H9 (cell line): ENCODE results near the gene LPAR3. TPM values are rescaled to one million over a fixed set of nuclear protein-coding genes. Genes with fewer than 3 reads are reported as not detected.

Experiments
- DNase-seq: peaks from one replicate; pipeline ENCODE4 v3.0.0-alpha.2; 2017
- H2AFZ ChIP-seq: one replicate; pipeline ENCODE4 v1.6.1; 2013; ENCODE audit warnings: mild to moderate bottlenecking, low read length, control low read depth, moderate library complexity
- H2AK5ac ChIP-seq: 2 replicates; pipeline ENCODE4 v1.6.1; 2013; ENCODE audit warnings: low read length, control low read depth, mixed read lengths; ENCODE audit not compliant: insufficient read length
- H2BK120ac ChIP-seq: one replicate; pipeline ENCODE4 v1.6.1; 2013; ENCODE audit warnings: low read depth, mild to moderate bottlenecking, low read length, control low read depth, inconsistent platforms; ENCODE audit not compliant: poor library complexity, severe bottlenecking
- H2BK12ac ChIP-seq: 2 replicates; pipeline ENCODE4 v1.6.1; 2013; ENCODE audit warnings: low read length, control low read depth, mixed read lengths, low read depth; ENCODE audit not compliant: insufficient read length
- H2BK15ac ChIP-seq: 2 replicates; pipeline ENCODE4 v1.6.1; 2013; ENCODE audit warnings: low read depth, low read length, control low read depth
- H2BK20ac ChIP-seq: one replicate; pipeline ENCODE4 v1.6.1; 2013; ENCODE audit warnings: low read depth, mild to moderate bottlenecking, low read length, control low read depth, inconsistent platforms; ENCODE audit not compliant: poor library complexity, severe bottlenecking
- H2BK5ac ChIP-seq: 2 replicates; pipeline ENCODE4 v1.6.1; 2013; ENCODE audit warnings: low read length, control low read depth, mixed read lengths; ENCODE audit not compliant: insufficient read length
- H3K14ac ChIP-seq: 2 replicates; pipeline ENCODE4 v1.6.1; 2013; ENCODE audit warnings: low read length, control low read depth; ENCODE audit not compliant: insufficient read depth
- H3K18ac ChIP-seq: 2 replicates; pipeline ENCODE4 v1.6.1; 2013; ENCODE audit warnings: low read depth, mild to moderate bottlenecking, mixed read lengths, low read length, control low read depth; ENCODE audit not compliant: insufficient read length
- H3K23ac ChIP-seq: 2 replicates; pipeline ENCODE4 v1.6.1; 2013; ENCODE audit warnings: low read length, control low read depth, mixed read lengths, low read depth; ENCODE audit not compliant: insufficient read length
- H3K23me2 ChIP-seq: 2 replicates; pipeline ENCODE4 v1.6.1; 2013; ENCODE audit warnings: low read depth, mild to moderate bottlenecking, mixed read lengths, low read length, control low read depth; ENCODE audit not compliant: insufficient read length, poor library complexity, severe bottlenecking
- H3K27ac ChIP-seq: 2 replicates; pipeline ENCODE4 v1.5.1; 2013; ENCODE audit warnings: low read length, control low read depth, mixed read lengths, low read depth; ENCODE audit not compliant: insufficient read length
- H3K27me3 ChIP-seq: 2 replicates; pipeline ENCODE4 v1.6.1; 2013; ENCODE audit warnings: low read length, control low read depth, inconsistent platforms; ENCODE audit not compliant: insufficient read depth
- H3K4ac ChIP-seq: 2 replicates; pipeline ENCODE4 v1.6.1; 2013; ENCODE audit warnings: low read depth, mild to moderate bottlenecking, control low read depth, inconsistent platforms, low read length, moderate library complexity
- H3K4me1 ChIP-seq: 2 replicates; pipeline ENCODE4 v1.6.1; 2013; ENCODE audit warnings: low read length, control low read depth, inconsistent platforms; ENCODE audit not compliant: insufficient read depth
- H3K4me2 ChIP-seq: 2 replicates; pipeline ENCODE4 v1.6.1; 2013; ENCODE audit warnings: low read length, control low read depth, mixed read lengths; ENCODE audit not compliant: insufficient read length, insufficient read depth
- H3K56ac ChIP-seq: 2 replicates; pipeline ENCODE4 v1.6.1; 2013; ENCODE audit warnings: low read depth, mild to moderate bottlenecking, mixed read lengths, low read length, control low read depth; ENCODE audit not compliant: insufficient read length
- H3K79me1 ChIP-seq: 2 replicates; pipeline ENCODE4 v1.6.1; 2013; ENCODE audit warnings: low read depth, mild to moderate bottlenecking, moderate library complexity, low read length, control low read depth, inconsistent platforms; ENCODE audit not compliant: insufficient read depth, poor library complexity, severe bottlenecking
- H3K79me2 ChIP-seq: 2 replicates; pipeline ENCODE4 v1.6.1; 2013; ENCODE audit warnings: low read length, control low read depth, inconsistent platforms; ENCODE audit not compliant: insufficient read depth
- H3K9ac ChIP-seq: 2 replicates; pipeline ENCODE4 v1.6.1; 2013; ENCODE audit warnings: low read length, control low read depth, mixed read lengths; ENCODE audit not compliant: insufficient read length; ENCODE audit errors: extremely low read depth
- H3K9me3 ChIP-seq: one replicate; pipeline ENCODE4 v1.6.1; 2013; ENCODE audit warnings: low read depth, low read length, inconsistent platforms; ENCODE audit not compliant: control insufficient read depth
- H3T11ph ChIP-seq: one replicate; pipeline ENCODE4 v1.6.1; 2013; ENCODE audit warnings: mild to moderate bottlenecking, low read length, control low read depth, inconsistent platforms
- H4K20me1 ChIP-seq: one replicate; pipeline ENCODE4 v1.6.1; 2013; ENCODE audit not compliant: control insufficient read depth, insufficient read length, insufficient read depth
- H4K5ac ChIP-seq: 2 replicates; pipeline ENCODE4 v1.6.1; 2013; ENCODE audit warnings: low read depth, mild to moderate bottlenecking, mixed read lengths, low read length, control low read depth; ENCODE audit not compliant: insufficient read length
- H4K8ac ChIP-seq: replicated peaks from 2 replicates; pipeline ENCODE4 v1.6.1; 2013; ENCODE audit warnings: low read length, control low read depth, mixed read lengths, low read depth; ENCODE audit not compliant: insufficient read length
- H4K91ac ChIP-seq: 2 replicates; pipeline ENCODE4 v1.6.1; 2013; ENCODE audit warnings: low read depth, mild to moderate bottlenecking, moderate library complexity, mixed read lengths, low read length, control low read depth; ENCODE audit not compliant: insufficient read length
- H3K27ac Mint-ChIP-seq, 3 experiments: 2 replicates in 2 of 3; 3 replicates in 1 of 3; pipeline ENCODE4 v1.8.0; 2020 to 2021; ENCODE audit warnings: mixed read lengths in 3 of 3, mild to moderate bottlenecking in 1 of 3, moderate library complexity in 1 of 3
- H3K27me3 Mint-ChIP-seq: 2 replicates; pipeline ENCODE4 v1.8.0; 2021; ENCODE audit warnings: low read depth, mild to moderate bottlenecking, moderate library complexity, mixed read lengths
- H3K36me3 Mint-ChIP-seq, 3 experiments: 2 replicates in 2 of 3; 3 replicates in 1 of 3; pipeline ENCODE4 v1.8.0; 2020 to 2021; ENCODE audit warnings: low read depth in 3 of 3, mixed read lengths in 3 of 3; ENCODE audit not compliant: insufficient read depth in 1 of 3
- H3K4me1 Mint-ChIP-seq, 2 experiments: 2 replicates each; pipeline ENCODE4 v1.8.0; 2020; ENCODE audit warnings: mixed read lengths in 2 of 2
- H3K4me3 Mint-ChIP-seq, 2 experiments: 2 replicates in 1 of 2; 3 replicates in 1 of 2; pipeline ENCODE4 v1.8.0; 2020 to 2021; ENCODE audit warnings: mild to moderate bottlenecking in 2 of 2, mixed read lengths in 2 of 2, moderate library complexity in 1 of 2
- H3K9me3 Mint-ChIP-seq, 2 experiments: 2 replicates in 1 of 2; 3 replicates in 1 of 2; pipeline ENCODE4 v1.8.0; 2020; ENCODE audit warnings: mild to moderate bottlenecking in 2 of 2, mixed read lengths in 2 of 2, moderate library complexity in 1 of 2
- WGBS: extraction: QIAGEN DNeasy Blood & Tissue Kit; methylation state at CpG from one replicate; pipeline ENCODE4 v1.1.7; 2013; ENCODE audit warnings: missing lambda C conversion rate, low lambda C conversion rate, mixed read lengths; ENCODE audit not compliant: insufficient read length; ENCODE audit errors: extremely low coverage; 5-methylcytosine and 5-hydroxymethylcytosine counted together
- total RNA-seq: library from RNA; stranded (reverse); gene quantifications from 2 replicates; pipeline ENCODE4 v1.2.1, GENCODE V29; 2021
- TF ChIP-seq, protein P1 (sequence below): fragments of 200-600 bp; sonication (generic); conservative IDR thresholded peaks from 3 replicates; pipeline ENCODE4 v1.8.0; 2021; ENCODE audit warnings: antibody characterized with exemption, mild to moderate bottlenecking

The LPAR3 gene
- total RNA-seq, 1 experiment from 2014 or later, result 3.0 TPM

DNA sequence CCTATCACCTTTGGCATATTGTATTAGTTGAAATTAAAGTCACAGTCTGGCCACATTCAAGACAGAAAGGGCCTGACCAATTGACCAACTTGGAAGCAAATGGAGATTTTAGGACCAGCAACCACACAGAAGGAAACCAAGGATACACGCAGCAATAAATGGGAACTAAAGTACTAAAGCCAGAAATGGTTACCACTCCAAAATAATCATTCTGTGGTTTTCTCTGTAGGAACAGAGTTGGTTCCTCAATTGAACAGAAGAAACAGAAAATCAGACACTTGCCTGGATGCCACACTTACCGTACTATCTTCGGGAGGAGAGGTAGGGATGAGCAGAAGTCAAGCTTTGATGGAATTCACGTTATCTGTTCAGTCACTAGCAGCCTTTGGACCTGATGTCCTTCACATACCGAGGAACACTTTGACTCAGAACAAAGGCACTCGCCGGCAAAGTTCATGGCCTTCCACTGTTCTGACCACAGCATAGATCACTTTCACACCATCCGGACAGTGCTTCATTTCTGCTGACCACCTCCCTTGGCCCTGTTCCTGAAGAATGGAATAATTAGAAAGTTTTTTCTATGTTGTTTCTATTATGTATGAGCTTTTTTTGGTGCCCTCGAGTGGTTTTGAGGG is 96.9 kb downstream of the LPAR3 start:
- H2BK12ac ChIP-seq, result no peak overlapping the region
- H3K79me1 ChIP-seq, result no peaks in the 10 kb centered on the region
- Mint-ChIP-seq H3K4me3 (no peak overlapping the region), H3K36me3 (peaks cover 0 to 6% (median 2%) of the 10 kb centered on the region in 3 experiments; a peak in 4 of 7 replicates), H3K4me1 (no peaks in the 10 kb centered on the region), H3K27me3 (peaks cover 2% of the 10 kb centered on the region; the same call in 1 of the 2 replicates), H3K27ac (no peak overlapping the region), H3K9me3 (peaks cover 5 to 6% of the 10 kb centered on the region in 2 experiments; a peak in 4 of 5 replicates)
- H2BK120ac ChIP-seq, result no peak overlapping the region
- H4K5ac ChIP-seq, result no peak overlapping the region
- DNase-seq, result no peak
- H2BK5ac ChIP-seq, result no peak overlapping the region
- WGBS, result no CpG with 5 or more reads among the region's 9 CpGs
- no peak overlapping the region for H2BK15ac ChIP-seq
- H3K27me3 ChIP-seq, result no peaks in the 10 kb centered on the region
- no peak overlapping the region for H2BK20ac ChIP-seq
- no peak overlapping the region for H4K8ac ChIP-seq
- no peak overlapping the region for H3K18ac ChIP-seq
- H4K91ac ChIP-seq, result no peak overlapping the region
- no peak overlapping the region for H3K9ac ChIP-seq
- TF ChIP-seq, protein P1, sequence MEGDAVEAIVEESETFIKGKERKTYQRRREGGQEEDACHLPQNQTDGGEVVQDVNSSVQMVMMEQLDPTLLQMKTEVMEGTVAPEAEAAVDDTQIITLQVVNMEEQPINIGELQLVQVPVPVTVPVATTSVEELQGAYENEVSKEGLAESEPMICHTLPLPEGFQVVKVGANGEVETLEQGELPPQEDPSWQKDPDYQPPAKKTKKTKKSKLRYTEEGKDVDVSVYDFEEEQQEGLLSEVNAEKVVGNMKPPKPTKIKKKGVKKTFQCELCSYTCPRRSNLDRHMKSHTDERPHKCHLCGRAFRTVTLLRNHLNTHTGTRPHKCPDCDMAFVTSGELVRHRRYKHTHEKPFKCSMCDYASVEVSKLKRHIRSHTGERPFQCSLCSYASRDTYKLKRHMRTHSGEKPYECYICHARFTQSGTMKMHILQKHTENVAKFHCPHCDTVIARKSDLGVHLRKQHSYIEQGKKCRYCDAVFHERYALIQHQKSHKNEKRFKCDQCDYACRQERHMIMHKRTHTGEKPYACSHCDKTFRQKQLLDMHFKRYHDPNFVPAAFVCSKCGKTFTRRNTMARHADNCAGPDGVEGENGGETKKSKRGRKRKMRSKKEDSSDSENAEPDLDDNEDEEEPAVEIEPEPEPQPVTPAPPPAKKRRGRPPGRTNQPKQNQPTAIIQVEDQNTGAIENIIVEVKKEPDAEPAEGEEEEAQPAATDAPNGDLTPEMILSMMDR, result no peak
- H3K9me3 ChIP-seq, result no peaks in the 10 kb centered on the region
- H3K27ac ChIP-seq, result no peak overlapping the region
- H2AFZ ChIP-seq, result no peak overlapping the region
- H3K14ac ChIP-seq, result no peak overlapping the region
- H3K4me2 ChIP-seq, result no peak overlapping the region
- no peak overlapping the region for H3K4ac ChIP-seq
- H3K79me2 ChIP-seq, result no peaks in the 10 kb centered on the region
- no peaks in the 10 kb centered on the region for H4K20me1 ChIP-seq
- no peak overlapping the region for H3K56ac ChIP-seq
- H3K4me1 ChIP-seq, result no peaks in the 10 kb centered on the region
- H3T11ph ChIP-seq, result no peak overlapping the region
- H2AK5ac ChIP-seq, result no peak overlapping the region
- H3K23me2 ChIP-seq, result no peaks in the 10 kb centered on the region
- H3K23ac ChIP-seq, result no peak overlapping the region
